Activated naive CD8-positive, alpha-beta T cell treated with anti-CD3 and anti-CD28 coated beads, Interleukin-2, amount 50 U/mL, for 24 hours (primary cell): Measurements from ENCODE around the gene KCTD18.

Source experiments
- ATAC-seq: fragments of 150-1000 bp; cut with Tn5 transposase; one replicate; pipeline ENCODE4 v1.10.0; 2021
- DNase-seq: peaks from one replicate; pipeline ENCODE4 v3.0.0; 2021
- H3K27ac Mint-ChIP-seq: one replicate; pipeline ENCODE4 v1.8.0; 2021; ENCODE audit warnings: mild to moderate bottlenecking, mixed read lengths
- H3K27me3 Mint-ChIP-seq: one replicate; pipeline ENCODE4 v1.8.0; 2021; ENCODE audit warnings: mixed read lengths
- H3K36me3 Mint-ChIP-seq: one replicate; pipeline ENCODE4 v1.8.0; 2021; ENCODE audit warnings: low read depth, mixed read lengths
- H3K4me1 Mint-ChIP-seq: one replicate; pipeline ENCODE4 v1.8.0; 2021; ENCODE audit warnings: mixed read lengths
- H3K4me3 Mint-ChIP-seq: one replicate; pipeline ENCODE4 v1.8.0; 2021; ENCODE audit warnings: mild to moderate bottlenecking, moderate library complexity, mixed read lengths
- H3K9me3 Mint-ChIP-seq: one replicate; pipeline ENCODE4 v1.8.0; 2021; ENCODE audit warnings: mixed read lengths

The KCTD18 gene

DNA sequence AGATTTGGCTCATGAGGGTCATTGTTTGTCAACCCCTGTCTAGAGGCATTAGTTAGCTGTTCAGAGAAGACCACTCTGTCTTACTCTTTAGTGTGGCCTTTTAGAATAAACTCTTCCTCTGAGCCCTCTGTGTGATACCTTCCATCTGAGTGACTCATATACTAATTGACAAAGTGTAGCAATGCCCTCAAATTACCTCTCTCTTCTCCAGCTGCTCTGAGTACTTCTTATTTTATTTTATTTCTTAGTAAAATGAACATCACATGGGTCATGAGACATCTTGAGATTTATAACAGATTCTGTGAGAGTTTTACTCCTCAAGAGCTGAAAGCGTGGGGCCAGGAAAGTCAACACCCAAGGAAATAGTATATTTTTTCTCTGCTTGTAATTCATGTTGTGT is 67.4 kb downstream of the KCTD18 start:
- no peak for ATAC-seq
- Mint-ChIP-seq H3K27me3 (no peaks in the 10 kb centered on the region), H3K9me3 (no peaks in the 10 kb centered on the region)

DNA sequence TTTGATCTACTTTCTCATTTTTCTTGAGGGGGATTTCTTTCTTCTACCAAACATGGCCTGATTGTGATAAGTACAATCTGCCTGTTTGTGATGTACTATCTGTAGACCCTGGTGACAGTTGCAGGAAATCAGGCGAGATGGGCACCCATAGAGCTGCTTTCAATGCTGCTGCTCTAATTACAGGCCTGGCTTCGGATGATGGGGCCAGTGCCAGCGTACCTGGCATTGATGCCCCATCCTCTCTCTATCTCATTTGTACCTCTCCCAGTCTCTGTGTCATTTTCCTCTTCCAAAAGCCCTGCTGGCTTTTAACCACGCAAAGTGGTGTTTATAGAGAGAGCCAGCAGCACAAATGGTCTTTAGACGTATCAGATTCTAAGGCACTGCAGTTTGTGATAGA is 69.9 kb downstream of the KCTD18 start:
- H3K27ac Mint-ChIP-seq: no peak overlapping the region
- no peaks in the 10 kb centered on the region for H3K36me3 Mint-ChIP-seq
- DNase-seq (no peak), ATAC-seq (no peak)
- no peaks in the 10 kb centered on the region for H3K4me1 Mint-ChIP-seq
- no peak overlapping the region for H3K4me3 Mint-ChIP-seq
- no peaks in the 10 kb centered on the region for H3K27me3 Mint-ChIP-seq
- H3K9me3 Mint-ChIP-seq: no peaks in the 10 kb centered on the region

More for the DNA sequence above, 67.4 kb downstream of the KCTD18 start:
- no peak overlapping the region for H3K4me3 Mint-ChIP-seq
- H3K36me3 Mint-ChIP-seq: no peaks in the 10 kb centered on the region
- no peak overlapping the region for H3K27ac Mint-ChIP-seq
- H3K4me1 Mint-ChIP-seq: peaks cover 12% of the 10 kb centered on the region
- DNase-seq: no peak
